ENCODE measurements around the gene C1GALT1C1L.
A peak's percentile ranks its signal among the peaks of the same experiment; 100 is the strongest.
"Not testable (repeated sequence)": the region's sequence is repeated elsewhere in the genome, so short reads cannot be mapped to it uniquely, and the experiment has no call there.

Gene C1GALT1C1L

DNA sequence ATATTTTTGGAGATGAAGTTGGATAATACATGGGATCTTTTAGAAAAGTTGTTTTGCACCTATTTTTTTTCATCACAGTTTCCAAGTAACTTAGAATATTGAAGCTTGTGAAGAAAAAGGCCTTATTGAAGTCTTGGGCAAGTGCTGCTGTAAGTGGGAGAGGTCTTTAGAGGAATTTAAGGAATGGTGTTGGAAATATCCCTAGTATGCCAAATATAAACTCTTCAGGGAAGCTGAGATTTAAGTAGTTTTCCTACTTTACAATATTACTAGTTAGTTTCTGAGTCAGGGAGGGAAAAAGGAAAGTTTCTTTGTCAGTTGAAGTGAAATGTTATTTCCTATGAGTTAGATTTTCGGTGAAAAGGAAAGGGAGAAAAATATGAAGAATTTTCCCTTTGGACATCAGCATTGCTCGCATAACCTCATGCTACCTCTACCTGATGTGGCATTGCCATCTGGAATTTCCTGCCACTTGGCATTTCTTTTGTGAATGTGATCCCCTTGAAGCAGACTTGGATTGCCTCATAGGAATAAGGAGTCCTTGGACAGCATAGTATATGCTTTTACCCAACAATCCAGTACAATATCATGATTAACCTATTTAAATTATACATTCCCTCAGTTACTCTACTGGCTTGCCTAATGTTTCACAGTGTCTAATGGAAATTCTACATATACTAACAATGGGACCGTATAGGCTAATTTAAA lies 27.1 kb downstream of the C1GALT1C1L start:
- WGBS, result 92% methylated on average over 2 of the region's 3 CpGs
- Histone ChIP-seq H3K27me3 (ENCODE audit: insufficient read depth, low read length) (no peaks in the 10 kb centered on the region), H3K9me3 (ENCODE audit: insufficient read depth, low read depth, low read length) (no peaks in the 10 kb centered on the region), H3K27ac (ENCODE audit: low read depth, low read length) (no peak overlapping the region), H3K36me3 (ENCODE audit: insufficient read depth, low read length) (no peaks in the 10 kb centered on the region), H3K4me3 (ENCODE audit: low read length) (no peak overlapping the region), H3K4me1 (ENCODE audit: insufficient read depth, low read length) (no peaks in the 10 kb centered on the region), H3K9ac (ENCODE audit: low read depth, low read length) (no peak overlapping the region)

DNA sequence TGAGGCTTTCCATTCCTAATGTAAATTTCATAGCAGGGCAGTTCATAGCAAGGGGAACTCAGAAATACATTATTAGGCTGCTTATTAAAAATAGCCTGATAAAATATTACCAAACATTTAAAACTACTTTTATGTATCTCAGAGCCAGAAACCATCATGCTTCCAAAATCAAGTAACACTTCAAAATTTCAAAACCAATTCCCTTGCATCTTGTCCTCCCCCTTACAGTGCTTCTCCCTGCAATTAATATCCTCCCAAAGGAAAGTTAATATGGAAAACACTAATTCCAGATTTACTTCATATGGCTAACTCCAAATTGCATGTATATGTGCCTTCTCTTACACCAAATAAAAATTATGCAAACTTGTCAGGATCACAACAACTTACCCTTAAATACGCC lies 32.5 kb downstream of the C1GALT1C1L start:
- H3K9ac ChIP-seq (ENCODE audit: low read depth, low read length), result no peak overlapping the region
- H3K4me1 ChIP-seq (ENCODE audit: insufficient read depth, low read length), result no peaks in the 10 kb centered on the region
- 90% methylated on average over 1 of the region's 1 CpG for WGBS
- peaks cover 3% of the 10 kb centered on the region; the same call in 1 of the 2 replicates for H3K27me3 ChIP-seq (ENCODE audit: insufficient read depth, low read length)
- no peaks in the 10 kb centered on the region for H3K36me3 ChIP-seq (ENCODE audit: insufficient read depth, low read length)
- no peak overlapping the region for H3K27ac ChIP-seq (ENCODE audit: low read depth, low read length)
- no peaks in the 10 kb centered on the region for H3K9me3 ChIP-seq (ENCODE audit: insufficient read depth, low read depth, low read length)
- H3K4me3 ChIP-seq (ENCODE audit: low read length), result no peak overlapping the region

DNA sequence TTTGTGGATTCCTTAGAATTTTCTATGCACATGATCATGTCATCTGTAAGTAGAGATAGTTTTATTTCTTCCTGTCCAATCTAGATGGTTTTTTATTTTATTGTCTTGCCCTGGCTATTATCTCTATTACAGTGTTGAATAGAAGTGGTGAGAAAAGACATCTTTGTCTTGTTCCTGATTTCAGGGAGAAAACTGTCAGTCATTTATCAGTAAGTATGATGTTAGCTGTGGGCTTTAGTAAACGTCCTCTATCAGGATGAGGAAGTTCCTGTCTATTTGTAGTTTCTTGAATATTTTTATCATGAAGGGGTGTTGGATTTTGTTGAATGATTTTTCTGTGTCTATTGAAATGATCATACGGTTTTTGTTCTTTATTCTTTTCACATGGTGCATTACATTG lies 33.9 kb downstream of the C1GALT1C1L start:
- Histone ChIP-seq H3K27me3 (ENCODE audit: insufficient read depth, low read length) (peaks cover 16% of the 10 kb centered on the region), H3K36me3 (ENCODE audit: insufficient read depth, low read length) (no peaks in the 10 kb centered on the region), H3K4me1 (ENCODE audit: insufficient read depth, low read length) (no peaks in the 10 kb centered on the region), H3K4me3 (ENCODE audit: low read length) (no peak overlapping the region), H3K9ac (ENCODE audit: low read depth, low read length) (no peak overlapping the region), H3K27ac (ENCODE audit: low read depth, low read length) (no peak overlapping the region), H3K9me3 (ENCODE audit: insufficient read depth, low read depth, low read length) (no peaks in the 10 kb centered on the region)
- WGBS, result 89% methylated on average over 1 of the region's 2 CpGs

DNA sequence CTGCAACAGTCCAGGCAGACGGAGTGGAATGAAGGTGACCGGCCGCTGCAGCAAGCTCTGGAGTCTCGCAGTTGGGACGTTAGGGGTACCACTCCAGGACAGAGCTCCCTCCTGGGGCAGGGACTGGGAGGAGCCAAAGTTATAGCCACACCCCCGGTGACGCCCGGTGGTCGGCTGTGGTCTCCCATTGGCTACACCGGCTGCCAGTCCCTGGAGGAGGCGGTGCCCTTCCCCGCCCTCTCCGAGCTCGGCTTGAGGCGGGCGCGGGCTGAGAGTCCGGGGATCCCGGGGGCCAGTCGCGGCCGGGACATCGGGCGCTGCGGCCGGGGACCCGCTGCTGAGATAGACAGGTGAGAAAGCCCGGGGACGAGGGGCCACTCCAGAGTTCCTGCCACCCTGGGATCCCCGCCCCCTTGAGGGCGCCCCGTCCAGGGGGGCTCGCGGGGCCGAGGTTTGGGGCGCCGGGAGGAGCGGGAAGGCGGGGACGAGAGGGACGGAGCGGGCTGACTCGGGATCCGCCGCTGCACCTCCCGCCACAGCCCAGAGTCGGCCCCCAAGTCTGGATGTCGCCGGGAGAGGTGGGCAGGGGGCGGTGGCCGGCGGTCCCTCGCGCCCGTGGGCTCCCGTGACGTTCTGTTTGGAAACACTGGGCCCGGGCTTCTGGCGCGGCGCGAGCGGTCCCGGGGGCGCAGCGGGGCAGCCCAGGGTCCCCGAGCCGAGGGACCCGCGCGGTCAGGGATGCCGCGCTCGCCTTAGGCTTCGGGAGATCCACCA lies 39.0 kb downstream of the C1GALT1C1L start, which contains the start of gene PLEKHH2:
Gene PLEKHH2, plus strand, starts transcription at position 231 of the 774 bp plus-strand sequence. CDS start 7,414 bp downstream, outside the sequence.
- WGBS, result under 1% methylated on average over 75 of the region's 75 CpGs
- Histone ChIP-seq H3K36me3 (ENCODE audit: insufficient read depth, low read length) (no peaks in the 10 kb centered on the region), H3K27me3 (ENCODE audit: insufficient read depth, low read length) (peaks cover 21% of the 10 kb centered on the region), H3K9me3 (ENCODE audit: insufficient read depth, low read depth, low read length) (no peaks in the 10 kb centered on the region), H3K4me3 (ENCODE audit: low read length) (peak within 1 kb of the TSS; percentile 74), H3K4me1 (ENCODE audit: insufficient read depth, low read length) (no peaks in the 10 kb centered on the region; the same call in 1 of the 2 replicates), H3K9ac (ENCODE audit: low read depth, low read length) (peak within 1 kb of the TSS; percentile 45; the same call in 1 of the 2 replicates), H3K27ac (ENCODE audit: low read depth, low read length) (no peak within 1 kb of the TSS)

DNA sequence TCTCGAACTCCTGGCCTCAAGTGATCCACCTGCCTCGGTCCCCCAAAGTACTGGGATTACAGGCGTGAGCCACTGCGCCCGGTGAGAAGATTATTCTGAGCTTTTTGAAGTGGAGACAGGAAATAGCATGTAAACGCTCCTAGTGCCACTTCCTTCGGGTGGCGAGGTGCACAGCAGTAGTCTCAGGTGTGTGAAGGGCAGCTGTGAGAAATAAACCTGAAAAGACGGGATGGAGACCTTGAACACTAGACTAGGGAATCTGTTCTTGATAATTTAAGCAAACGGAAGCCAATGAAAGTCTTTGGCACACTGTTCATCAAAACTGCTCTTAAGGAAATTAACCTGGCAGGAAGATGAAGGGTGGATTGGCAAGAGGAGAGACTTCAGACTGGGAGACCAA lies 39.6 kb downstream of the C1GALT1C1L start:
- Histone ChIP-seq H3K36me3 (ENCODE audit: insufficient read depth, low read length) (no peaks in the 10 kb centered on the region), H3K27me3 (ENCODE audit: insufficient read depth, low read length) (peaks cover 21% of the 10 kb centered on the region), H3K27ac (ENCODE audit: low read depth, low read length) (no peak overlapping the region), H3K4me3 (ENCODE audit: low read length) (peak overlapping the region; percentile 74), H3K9me3 (ENCODE audit: insufficient read depth, low read depth, low read length) (no peaks in the 10 kb centered on the region), H3K9ac (ENCODE audit: low read depth, low read length) (no peak overlapping the region), H3K4me1 (ENCODE audit: insufficient read depth, low read length) (no peaks in the 10 kb centered on the region; the same call in 1 of the 2 replicates)
- 48% methylated on average over 10 of the region's 10 CpGs for WGBS

DNA sequence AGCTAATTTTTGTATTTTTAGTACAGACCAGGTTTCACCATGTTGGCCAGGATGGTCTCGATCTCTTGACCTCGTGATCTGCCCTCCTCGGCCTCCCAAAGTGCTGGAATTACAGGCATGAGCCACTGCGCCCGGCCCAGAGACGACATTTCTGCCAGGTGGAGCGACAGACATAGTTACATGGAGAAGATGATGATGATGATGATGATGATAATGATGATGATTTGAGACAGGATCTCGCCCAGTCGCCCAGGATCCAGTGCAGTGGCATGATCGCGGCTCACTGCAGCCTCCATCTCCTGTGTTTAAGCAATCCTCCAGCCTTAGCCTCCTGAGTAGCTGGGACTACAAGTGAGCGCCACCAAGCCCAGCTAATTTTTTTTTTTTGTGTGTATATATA lies 40.1 kb downstream of the C1GALT1C1L start:
- H3K9ac ChIP-seq (ENCODE audit: low read depth, low read length); H3K36me3 ChIP-seq (ENCODE audit: insufficient read depth, low read length); H3K4me1 ChIP-seq (ENCODE audit: insufficient read depth, low read length); H3K9me3 ChIP-seq (ENCODE audit: insufficient read depth, low read depth, low read length); H3K27ac ChIP-seq (ENCODE audit: low read depth, low read length); H3K4me3 ChIP-seq (ENCODE audit: low read length): not testable (repeated sequence)
- peaks cover 21% of the 10 kb centered on the region for H3K27me3 ChIP-seq (ENCODE audit: insufficient read depth, low read length)
- 96% methylated on average over 11 of the region's 12 CpGs for WGBS

DNA sequence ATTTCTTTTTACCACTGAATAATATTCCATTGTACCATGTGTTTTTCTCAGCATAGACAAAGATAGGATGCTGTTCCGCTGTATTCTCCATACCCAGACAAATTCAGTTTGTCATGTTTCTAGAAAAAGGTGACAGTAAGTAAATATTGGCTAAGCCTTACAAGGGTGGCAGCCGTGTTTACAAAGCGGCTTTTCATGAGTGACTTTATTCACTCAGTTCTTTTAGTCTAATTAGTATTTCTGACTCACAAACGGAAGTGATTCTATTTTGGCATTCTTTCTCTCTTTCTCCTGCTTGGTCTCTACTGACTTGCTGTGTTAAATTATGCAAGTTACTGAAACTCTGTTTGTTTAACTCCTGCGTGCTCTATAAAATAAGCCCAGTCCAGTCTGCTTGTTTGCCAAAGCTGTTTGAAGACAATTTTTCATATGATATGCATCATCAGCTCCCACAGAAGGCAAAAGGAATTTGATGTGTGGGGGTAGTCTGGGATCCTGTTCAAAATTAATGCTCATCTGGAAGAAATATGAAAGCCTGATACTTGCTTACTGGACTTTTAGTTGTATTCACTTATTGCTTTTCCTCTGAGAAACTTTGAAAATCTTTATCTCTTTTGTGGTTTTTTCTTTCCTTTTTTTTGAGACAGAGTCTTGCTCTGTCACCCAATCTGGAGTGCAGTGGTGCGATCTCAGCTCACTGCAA lies 41.5 kb downstream of the C1GALT1C1L start:
- 83% methylated on average over 6 of the region's 6 CpGs for WGBS
- Histone ChIP-seq H3K9ac (ENCODE audit: low read depth, low read length) (no peak overlapping the region), H3K27ac (ENCODE audit: low read depth, low read length) (no peak overlapping the region)

DNA sequence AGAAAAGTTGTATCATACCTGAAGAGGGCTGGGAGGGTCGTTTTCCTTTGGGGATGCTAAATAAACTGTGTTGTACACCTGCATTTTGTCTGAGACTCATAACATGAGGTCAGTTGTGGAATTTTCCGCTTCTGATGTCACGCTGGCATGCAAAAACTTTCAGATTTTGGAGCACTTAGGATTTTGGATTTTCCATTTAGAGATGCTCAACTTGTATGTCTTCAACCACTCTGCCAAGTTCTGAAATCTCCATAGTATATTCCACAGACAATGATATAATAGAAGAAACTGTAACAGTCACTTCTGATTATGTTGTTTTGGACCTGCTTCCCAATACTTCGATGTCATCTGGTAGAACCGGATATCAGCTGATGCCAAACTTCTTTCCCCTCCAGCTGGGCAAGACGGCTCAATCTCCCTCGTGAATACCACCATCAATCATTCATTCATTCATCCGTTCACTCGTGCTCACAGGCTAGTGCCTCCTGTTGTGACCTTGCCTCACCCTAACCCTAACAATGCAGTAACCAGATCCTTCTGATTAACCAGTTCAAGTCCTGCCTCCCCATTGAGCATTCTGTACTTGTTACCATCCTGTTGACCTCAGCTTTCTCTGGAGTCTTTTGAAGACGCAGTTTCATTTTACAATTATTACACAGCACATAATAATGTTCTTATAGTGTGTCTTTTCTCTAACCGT lies 44.5 kb downstream of the C1GALT1C1L start:
- 81% methylated on average over 10 of the region's 11 CpGs for WGBS
- Histone ChIP-seq H3K36me3 (ENCODE audit: insufficient read depth, low read length) (no peaks in the 10 kb centered on the region), H3K27ac (ENCODE audit: low read depth, low read length) (no peak overlapping the region), H3K9me3 (ENCODE audit: insufficient read depth, low read depth, low read length) (no peaks in the 10 kb centered on the region), H3K9ac (ENCODE audit: low read depth, low read length) (no peak overlapping the region), H3K4me1 (ENCODE audit: insufficient read depth, low read length) (no peaks in the 10 kb centered on the region; the same call in 1 of the 2 replicates), H3K4me3 (ENCODE audit: low read length) (no peak overlapping the region), H3K27me3 (ENCODE audit: insufficient read depth, low read length) (peaks cover 2% of the 10 kb centered on the region; the same call in 1 of the 2 replicates)

More for the DNA sequence above, 41.5 kb downstream of the C1GALT1C1L start:
- H3K9me3 ChIP-seq (ENCODE audit: insufficient read depth, low read depth, low read length), result no peaks in the 10 kb centered on the region
- H3K4me3 ChIP-seq (ENCODE audit: low read length), result no peak overlapping the region
- H3K36me3 ChIP-seq (ENCODE audit: insufficient read depth, low read length), result no peaks in the 10 kb centered on the region
- no peaks in the 10 kb centered on the region; the same call in 1 of the 2 replicates for H3K4me1 ChIP-seq (ENCODE audit: insufficient read depth, low read length)
- H3K27me3 ChIP-seq (ENCODE audit: insufficient read depth, low read length), result peaks cover 21% of the 10 kb centered on the region

Data from HUES64 (cell line).